Activated T-cell treated with anti-CD3 and anti-CD28 coated beads for 24 hours (primary cell): ENCODE measurements around the gene KRT9.
"Not testable (repeated sequence)": the region's sequence is repeated elsewhere in the genome, so short reads cannot be mapped to it uniquely, and the experiment has no call there.

Experiments used
- DNase-seq: peaks from one replicate; pipeline ENCODE4 v3.0.0-alpha.2; 2020; ENCODE audit warnings: low read depth

KRT9 gene

GRCh38 chr17:41602524-41602923 is 30.7 kb upstream of the KRT9 start:
- DNase-seq: no peak

GRCh38 chr17:41600318-41600717 is 28.5 kb upstream of the KRT9 start:
- no peak for DNase-seq

DNA sequence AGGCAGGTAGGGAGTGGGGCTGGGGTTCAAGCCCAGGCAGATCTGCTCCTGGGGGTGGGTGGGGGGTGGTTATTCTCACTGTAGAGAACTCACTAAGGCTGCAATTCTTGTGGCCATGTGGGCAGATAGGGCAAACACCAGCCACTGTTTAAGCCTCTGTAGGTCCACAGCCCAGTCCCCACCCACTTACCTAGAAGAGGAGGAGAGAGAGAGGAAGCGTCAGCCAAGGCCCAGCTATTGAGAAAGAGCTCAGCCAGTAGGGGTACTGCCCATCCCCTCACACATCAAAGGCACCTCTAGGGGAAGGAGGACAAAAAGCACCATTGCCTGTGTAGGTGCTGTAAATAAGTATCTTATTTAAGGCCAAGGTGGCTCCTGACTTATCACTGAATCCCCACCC is 27.8 kb upstream of the KRT9 start:
- no peak for DNase-seq

DNA sequence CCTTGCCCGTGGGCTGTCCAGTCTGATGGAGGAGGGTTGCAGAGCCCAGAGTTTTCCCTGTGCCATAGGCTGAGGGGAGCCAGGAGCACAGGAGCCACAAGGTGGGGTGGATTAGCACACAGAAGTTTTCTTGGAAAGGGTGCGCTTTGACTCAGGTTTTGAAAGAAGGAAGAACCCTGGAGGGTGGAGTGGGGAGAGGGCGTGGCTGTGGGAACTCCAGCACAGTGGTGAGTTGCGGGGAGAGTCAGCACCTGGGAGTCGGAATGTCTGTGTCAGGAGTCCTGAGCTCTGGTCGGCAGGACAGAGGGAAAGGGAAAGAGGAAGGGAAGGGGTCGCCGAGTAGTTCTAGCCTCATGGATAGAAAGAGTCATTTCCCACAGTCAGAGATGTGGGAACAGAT is 23.7 kb upstream of the KRT9 start:
- DNase-seq: no peak

- DNase-seq: no peak
These were observed 22.6 kb upstream of the KRT9 start for GRCh38 chr17:41594363-41594915.

DNA sequence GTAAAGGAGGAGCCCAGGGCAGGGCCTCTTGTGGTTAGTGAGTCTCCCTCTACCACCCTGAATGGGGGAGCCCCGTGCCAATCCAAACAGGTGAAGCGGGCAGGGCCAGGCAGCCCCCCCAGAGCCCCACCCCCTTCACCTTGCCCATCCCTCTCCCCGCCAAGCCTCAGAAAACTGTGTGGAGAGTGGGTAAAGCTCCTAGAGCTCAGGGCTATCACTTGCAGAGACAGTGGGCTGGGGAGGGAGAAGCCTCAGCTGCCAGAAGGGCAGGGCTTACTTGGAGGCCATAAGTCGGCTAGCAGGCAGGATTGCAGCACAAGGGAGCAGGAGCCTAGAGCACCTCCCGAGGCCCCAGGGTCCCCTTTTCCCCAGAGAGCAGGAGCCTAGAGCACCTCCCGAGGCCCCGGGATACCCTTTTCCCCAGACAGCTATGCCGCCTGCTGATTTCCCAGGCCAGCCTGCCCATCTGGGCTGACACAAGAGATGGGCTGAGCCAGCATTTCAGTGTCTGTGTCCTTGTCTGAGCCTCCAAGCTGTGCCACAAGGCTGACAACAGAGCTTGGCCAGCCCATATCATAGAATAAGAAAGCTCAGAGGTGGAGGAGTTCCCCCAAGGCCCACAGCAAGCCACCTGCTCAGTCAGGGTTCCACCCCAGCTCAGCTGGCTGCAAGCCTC is 21.6 kb upstream of the KRT9 start:
- no peak for DNase-seq

DNA sequence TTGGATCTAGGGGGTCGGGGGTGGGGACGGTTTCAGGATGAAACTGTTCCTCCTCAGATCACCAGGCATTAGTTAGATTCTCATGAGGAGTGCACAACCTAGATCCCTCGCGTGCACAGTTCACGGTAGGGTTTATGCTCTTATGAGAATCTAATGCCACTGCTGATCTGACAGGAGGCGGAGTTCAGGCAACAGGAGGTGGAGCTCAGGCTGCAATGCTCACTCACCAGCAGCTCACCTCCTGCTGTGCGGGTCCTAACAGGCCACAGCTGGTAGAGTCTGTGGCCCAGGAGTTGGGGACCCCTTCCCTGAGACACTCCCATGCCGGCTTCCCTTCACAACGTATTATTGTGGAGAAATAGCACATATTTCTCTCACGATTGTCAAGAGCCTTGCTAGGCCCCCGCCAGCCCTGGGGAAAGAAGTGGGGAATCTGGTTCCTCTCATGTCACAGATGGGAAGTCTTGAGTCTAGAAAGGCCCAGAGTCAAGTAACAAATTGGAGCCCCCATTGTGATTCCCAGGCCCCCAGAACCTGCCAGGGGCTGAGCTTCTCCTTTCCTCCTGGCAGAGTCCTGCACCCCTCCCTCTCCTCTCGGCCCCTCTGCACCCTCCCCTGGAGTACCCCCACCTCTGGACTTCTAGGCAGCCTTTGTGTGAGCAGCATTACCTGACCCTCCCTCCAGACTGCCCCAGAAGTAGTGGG is 20.9 kb upstream of the KRT9 start:
- no peak for DNase-seq

DNA sequence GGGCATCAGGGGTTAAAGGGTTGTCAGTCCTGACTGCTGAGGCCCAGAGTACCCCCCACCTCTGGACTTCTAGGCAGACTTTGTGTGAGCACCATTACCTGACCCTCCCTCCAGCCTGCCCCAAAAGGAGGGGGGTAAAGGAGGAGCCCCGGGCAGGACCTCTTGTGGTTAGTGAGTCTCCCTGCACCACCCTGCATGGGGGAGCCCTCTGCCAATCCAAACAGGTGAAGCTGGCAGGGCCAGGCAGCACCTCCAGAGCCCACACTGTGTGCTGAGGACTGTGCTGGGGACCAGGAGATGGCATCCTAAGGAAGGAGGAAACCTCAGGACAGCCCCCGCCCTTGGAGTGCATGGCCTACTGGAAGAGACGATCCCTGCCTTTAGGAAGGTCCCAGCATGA is 17.4 kb upstream of the KRT9 start:
- no peak for DNase-seq

GRCh38 chr17:41588126-41588810 is 16.4 kb upstream of the KRT9 start:
- DNase-seq: no peak

DNA sequence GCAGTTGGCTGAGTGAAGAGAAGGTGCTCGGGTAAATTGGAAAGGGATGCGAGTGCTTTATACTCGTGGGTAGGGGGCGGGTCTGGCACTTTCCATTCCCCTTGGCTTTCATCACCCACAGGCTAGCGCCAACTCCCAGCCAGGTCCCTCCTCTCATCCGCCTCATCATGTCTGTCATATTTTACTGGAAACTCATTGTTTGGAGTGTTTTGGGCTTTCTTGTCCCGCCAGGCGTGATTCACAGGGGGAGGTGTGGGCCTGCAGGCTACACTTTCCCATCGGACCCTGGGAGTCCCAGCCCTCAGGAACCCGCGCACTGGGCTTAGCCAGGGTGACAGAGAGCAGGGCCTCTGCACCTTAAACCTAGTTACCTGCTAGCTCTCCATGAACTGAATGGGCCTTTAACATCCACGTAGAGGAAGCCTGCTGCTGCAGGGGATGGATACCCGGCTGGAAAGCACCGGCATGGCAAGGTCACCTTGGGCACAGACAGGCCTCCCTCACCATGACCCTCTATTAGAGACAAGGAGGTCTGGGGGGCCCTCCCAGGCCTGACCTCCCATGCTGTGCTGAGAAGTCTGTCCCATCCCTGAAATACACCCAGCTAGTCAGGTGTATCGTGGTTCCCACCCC is 15.1 kb upstream of the KRT9 start, which contains the start of gene KRT14:
Gene KRT14 (minus strand): TSS at position 33 of the 633 bp plus-strand sequence. CDS start 61 bp downstream, outside the sequence.
- DNase-seq: no peak

DNA sequence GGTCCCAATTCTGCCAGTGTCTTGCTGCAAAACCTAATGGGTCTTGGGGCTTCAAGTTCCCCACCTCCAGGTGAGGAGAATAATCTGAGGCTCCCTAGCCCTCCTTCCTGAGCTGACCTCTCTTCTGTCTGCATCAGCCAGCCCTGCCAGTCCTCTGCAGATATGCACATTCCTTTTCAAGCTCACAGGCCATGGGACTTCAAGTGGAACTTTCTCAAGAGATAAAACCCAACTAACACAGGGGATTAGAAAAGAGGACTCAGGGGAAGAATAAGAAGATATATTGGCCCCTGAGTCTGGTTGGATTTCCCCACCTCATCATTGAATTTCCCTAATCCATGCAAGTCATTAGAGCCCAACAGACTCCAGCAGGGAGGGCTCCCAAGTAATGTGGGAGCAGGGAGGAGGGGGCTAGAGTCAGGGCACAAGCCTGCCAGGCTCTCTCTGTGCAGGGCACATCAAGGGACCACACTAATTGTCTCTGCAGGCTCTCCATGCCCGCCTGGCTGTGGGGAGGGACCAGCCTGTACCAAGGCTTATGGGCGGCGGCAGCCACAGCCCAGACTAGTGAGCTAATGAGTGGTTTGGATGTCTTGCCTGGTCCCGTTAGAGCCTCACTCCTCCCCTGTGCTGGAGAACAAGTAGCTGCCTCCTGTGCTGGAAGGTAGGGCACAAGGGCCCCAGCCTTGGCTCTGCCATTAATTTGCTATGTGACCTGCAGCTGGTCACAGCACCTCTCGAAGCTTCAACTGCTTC is 13.6 kb upstream of the KRT9 start:
- no peak for DNase-seq

- not testable (repeated sequence) for DNase-seq
These were observed 12.6 kb upstream of the KRT9 start for GRCh38 chr17:41584331-41584927.

DNA sequence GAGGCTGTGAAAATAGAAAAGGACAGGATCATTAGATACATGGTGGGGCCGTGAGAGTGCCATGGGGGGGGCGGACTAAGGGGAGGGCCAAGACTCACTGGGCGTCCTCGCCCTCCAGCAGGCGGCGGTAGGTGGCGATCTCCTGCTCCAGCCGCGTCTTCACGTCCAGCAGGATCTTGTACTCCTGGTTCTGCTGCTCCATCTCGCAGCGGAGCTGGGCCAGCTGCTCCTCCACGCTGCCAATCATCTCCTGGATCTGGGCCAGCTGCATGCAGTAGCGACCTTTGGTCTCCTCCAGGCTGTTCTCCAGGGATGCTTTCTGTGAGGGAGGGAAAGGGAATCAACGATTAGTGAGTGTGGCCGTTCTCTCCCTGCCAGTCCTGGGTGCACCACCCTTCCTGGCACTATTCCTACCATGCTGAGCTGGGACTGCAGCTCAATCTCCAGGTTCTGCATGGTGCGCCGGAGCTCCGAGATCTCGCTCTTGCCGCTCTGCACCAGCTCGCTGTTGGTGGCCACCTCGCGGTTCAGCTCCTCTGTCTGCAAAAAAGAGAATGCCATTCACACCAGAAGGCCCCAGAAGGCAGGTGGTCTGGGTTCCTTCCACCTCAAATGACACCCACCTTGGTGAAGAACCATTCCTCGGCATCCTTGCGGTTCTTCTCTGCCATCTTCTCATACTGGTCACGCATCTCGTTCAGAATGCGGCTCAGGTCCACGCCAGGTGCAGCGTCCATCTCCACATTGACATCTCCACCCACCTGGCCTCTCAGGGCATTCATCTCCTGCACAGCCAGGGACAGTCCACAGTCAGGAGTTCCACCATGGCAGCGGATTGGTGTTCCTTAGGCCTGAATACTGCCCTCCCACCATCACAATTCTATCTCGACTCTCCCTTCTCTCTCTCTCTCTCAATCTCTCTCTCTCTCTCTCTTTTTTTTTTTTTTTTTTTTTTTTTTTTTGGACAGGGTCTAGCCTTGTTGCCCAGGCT is 11.6 kb upstream of the KRT9 start:
- DNase-seq: no peak

DNA sequence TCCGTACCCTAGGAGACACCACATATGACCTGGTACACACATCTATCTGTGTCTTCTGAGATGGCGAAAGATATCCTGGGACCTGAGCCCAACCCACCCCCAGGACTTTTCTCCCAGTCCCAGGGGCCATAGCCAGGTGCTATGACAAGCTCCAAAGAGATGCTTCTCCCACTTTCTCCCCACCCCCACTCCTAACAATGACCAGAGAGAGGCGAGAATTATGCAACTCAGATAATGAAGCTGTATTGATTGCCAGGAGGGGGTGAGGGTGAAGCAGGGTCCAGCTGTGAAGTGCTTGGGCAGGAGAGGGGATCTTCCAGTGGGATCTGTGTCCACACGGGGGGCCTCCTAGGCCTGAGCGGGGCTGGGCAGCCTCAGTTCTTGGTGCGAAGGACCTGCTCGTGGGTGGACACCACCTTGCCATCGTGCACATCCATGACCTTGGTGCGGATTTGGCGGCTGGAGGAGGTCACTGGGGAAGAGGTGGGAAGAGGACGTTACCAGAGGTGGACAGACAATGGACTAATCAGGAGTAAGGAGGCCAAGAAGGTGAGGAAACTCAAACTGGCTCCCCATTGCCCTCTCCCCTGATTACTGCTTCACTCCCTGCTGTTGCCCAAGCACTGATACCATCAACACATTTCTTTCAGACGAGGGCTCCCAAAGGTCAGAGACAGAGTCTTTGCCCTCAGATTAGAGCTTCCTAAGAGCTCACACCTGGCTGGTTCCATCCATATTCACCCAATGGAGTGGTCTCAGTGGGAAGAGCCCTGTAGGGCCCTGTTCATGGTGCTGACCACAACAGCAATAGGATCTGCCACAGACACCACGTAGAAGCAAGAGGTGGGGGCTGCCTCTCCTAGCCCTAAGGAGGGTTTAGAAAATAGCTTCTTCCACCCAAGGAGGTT is 10.5 kb upstream of the KRT9 start:
- DNase-seq: not testable (repeated sequence)

GRCh38 chr17:41581366-41582060 is 9.7 kb upstream of the KRT9 start:
- DNase-seq: no peak

GRCh38 chr17:41580687-41581365 is 9.0 kb upstream of the KRT9 start:
- no peak for DNase-seq

DNA sequence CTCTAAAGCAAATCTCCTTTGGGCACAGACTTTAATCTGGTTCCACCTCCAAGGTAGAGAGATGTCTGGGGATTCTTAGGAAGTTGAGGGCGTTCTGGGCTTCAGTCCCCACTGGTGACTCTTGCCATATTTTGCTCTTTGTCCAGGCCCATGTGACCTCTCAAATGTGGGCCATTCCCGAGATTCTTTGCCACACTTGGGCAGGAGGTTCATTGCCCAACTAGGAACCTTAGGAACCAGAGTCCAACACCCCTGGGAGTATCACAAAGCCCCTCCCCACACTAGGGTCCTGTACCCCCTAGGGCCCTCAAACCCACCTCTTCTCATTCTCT is 8.4 kb upstream of the KRT9 start:
- DNase-seq: no peak
